Measurements from ENCODE around the gene KAT2B.

DNA sequence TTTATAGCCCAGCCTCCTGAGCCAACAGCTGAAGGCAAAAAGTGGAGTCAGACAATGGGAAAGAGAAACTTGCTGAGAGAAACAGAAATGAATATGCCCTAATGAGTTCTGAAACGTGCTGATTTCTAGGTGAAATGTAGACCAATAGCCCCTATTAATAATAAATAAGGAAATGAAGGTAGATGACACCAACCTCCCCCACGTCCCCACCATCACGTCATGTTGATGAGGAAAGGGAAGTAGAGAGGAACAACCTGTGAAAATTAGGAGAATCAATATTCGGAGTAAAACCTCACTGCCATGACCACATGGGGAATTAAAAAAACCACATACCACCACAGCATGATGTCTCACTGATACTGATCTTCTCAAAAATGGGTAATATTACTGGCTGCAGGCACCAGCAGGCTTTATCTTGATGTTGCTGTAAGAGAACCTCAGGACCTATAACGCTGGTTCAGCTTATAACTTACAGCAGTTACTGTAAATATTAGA lies 64.0 kb downstream of the KAT2B start:
- TF ChIP-seq, protein P1, sequence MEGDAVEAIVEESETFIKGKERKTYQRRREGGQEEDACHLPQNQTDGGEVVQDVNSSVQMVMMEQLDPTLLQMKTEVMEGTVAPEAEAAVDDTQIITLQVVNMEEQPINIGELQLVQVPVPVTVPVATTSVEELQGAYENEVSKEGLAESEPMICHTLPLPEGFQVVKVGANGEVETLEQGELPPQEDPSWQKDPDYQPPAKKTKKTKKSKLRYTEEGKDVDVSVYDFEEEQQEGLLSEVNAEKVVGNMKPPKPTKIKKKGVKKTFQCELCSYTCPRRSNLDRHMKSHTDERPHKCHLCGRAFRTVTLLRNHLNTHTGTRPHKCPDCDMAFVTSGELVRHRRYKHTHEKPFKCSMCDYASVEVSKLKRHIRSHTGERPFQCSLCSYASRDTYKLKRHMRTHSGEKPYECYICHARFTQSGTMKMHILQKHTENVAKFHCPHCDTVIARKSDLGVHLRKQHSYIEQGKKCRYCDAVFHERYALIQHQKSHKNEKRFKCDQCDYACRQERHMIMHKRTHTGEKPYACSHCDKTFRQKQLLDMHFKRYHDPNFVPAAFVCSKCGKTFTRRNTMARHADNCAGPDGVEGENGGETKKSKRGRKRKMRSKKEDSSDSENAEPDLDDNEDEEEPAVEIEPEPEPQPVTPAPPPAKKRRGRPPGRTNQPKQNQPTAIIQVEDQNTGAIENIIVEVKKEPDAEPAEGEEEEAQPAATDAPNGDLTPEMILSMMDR (conservative IDR thresholded peaks at IDR 0.05; ENCODE audit: low read depth, low read length): no peak
- TF ChIP-seq EZH2 (IDR thresholded peaks at IDR 0.05; ENCODE audit: borderline replicate concordance, low read depth, low read length, poor library complexity, severe bottlenecking): no peak
